HepG2 (cell line): ENCODE results near the gene CFAP61. TPM values are rescaled to one million over a fixed set of nuclear protein-coding genes. Genes with fewer than 3 reads are reported as not detected.

ENCODE experiments used
- ADNP ChIP-seq: sonication (generic); formaldehyde crosslinking; IDR thresholded peaks from 2 replicates; pipeline ENCODE4 v1.4.0; 2020; ENCODE audit warnings: missing genetic modification reagents
- ARHGAP35 ChIP-seq: sonication (generic); formaldehyde crosslinking; IDR thresholded peaks from 2 replicates; pipeline ENCODE4 v1.9.0; 2022; ENCODE audit warnings: mild to moderate bottlenecking, inconsistent platforms, moderate library complexity, missing genetic modification reagents, borderline replicate concordance
- CCDC6 ChIP-seq: sonication (generic); formaldehyde crosslinking; IDR thresholded peaks from 2 replicates; pipeline ENCODE4 v1.8.1; 2022; ENCODE audit warnings: mild to moderate bottlenecking, missing genetic modification reagents, moderate library complexity
- EED ChIP-seq: sonication (generic); formaldehyde crosslinking; IDR thresholded peaks from 2 replicates; pipeline ENCODE4 v1.5.0; 2020; ENCODE audit warnings: mild to moderate bottlenecking, missing genetic modification reagents
- GLI4 ChIP-seq: sonication (generic); formaldehyde crosslinking; IDR thresholded peaks from 2 replicates; pipeline ENCODE4 v1.5.1; 2020; ENCODE audit warnings: missing genetic modification reagents, mild to moderate bottlenecking, moderate library complexity, borderline replicate concordance
- GPBP1L1 ChIP-seq: sonication (generic); formaldehyde crosslinking; IDR thresholded peaks from 2 replicates; pipeline ENCODE4 v1.5.0; 2020; ENCODE audit warnings: mild to moderate bottlenecking, missing genetic modification reagents
- HMGA1 ChIP-seq: sonication (generic); formaldehyde crosslinking; conservative IDR thresholded peaks from 2 replicates; pipeline ENCODE4 v1.4.0; 2020; ENCODE audit warnings: missing genetic modification reagents
- HOMEZ ChIP-seq: IDR thresholded peaks from 2 replicates; pipeline ENCODE4 v1.6.1; 2016; ENCODE audit warnings: low read depth
- KDM5B ChIP-seq: sonication (generic); formaldehyde crosslinking; IDR thresholded peaks from 2 replicates; pipeline ENCODE4 v1.4.0; 2020; ENCODE audit warnings: missing genetic modification reagents, mild to moderate bottlenecking, borderline replicate concordance
- TAF15 ChIP-seq: fragments of 200-400 bp; formaldehyde crosslinking; IDR thresholded peaks from one replicate; pipeline ENCODE4 v1.6.1; 2018; ENCODE audit warnings: mild to moderate bottlenecking, low read depth, low read length; ENCODE audit not compliant: poor library complexity, severe bottlenecking
- ZFP90 ChIP-seq: sonication (generic); formaldehyde crosslinking; IDR thresholded peaks from 2 replicates; pipeline ENCODE4 v1.8.0; 2022; ENCODE audit warnings: missing genetic modification reagents, mild to moderate bottlenecking, inconsistent platforms, borderline replicate concordance
- ZGPAT ChIP-seq: IDR thresholded peaks from 2 replicates; pipeline ENCODE4 v1.6.1; 2016; ENCODE audit warnings: mild to moderate bottlenecking
- ZMAT5 ChIP-seq: sonication (generic); formaldehyde crosslinking; IDR thresholded peaks from 2 replicates; pipeline ENCODE4 v1.5.0; 2020; ENCODE audit warnings: mild to moderate bottlenecking, low read depth, missing genetic modification reagents, borderline replicate concordance
- ZNF441 ChIP-seq: sonication (generic); formaldehyde crosslinking; IDR thresholded peaks from 2 replicates; pipeline ENCODE4 v1.7.0; 2021; ENCODE audit warnings: missing genetic modification reagents, borderline replicate concordance
- ZNF484 ChIP-seq: sonication (generic); formaldehyde crosslinking; IDR thresholded peaks from 2 replicates; pipeline ENCODE4 v1.5.1; 2020; ENCODE audit warnings: mild to moderate bottlenecking, low read depth, missing genetic modification reagents, borderline replicate concordance
- ZNF609 ChIP-seq: sonication (generic); formaldehyde crosslinking; IDR thresholded peaks from 2 replicates; pipeline ENCODE4 v1.4.0; 2020; ENCODE audit warnings: mild to moderate bottlenecking, missing genetic modification reagents, borderline replicate concordance
- ZNF670 ChIP-seq: sonication (generic); formaldehyde crosslinking; IDR thresholded peaks from 2 replicates; pipeline ENCODE4 v1.8.0; 2022; ENCODE audit warnings: mild to moderate bottlenecking, missing genetic modification reagents, borderline replicate concordance
- ZNF891 ChIP-seq: sonication (generic); formaldehyde crosslinking; IDR thresholded peaks from 2 replicates; pipeline ENCODE4 v1.5.0; 2020; ENCODE audit warnings: mild to moderate bottlenecking, missing genetic modification reagents
- polyA plus RNA-seq, 8 experiments: library from polyadenylated mRNA; depleted of rRNA in 3 of 8; stranded (reverse) in 7 of 8; unstranded in 1 of 8; fragments of >200 nt; fragmentation: Illumina TruSeq in 4 of 8; extraction: Trizol in 4 of 8; gene quantifications; 2 replicates each; pipeline versions ENCODE4 v1.2.1 to v1.2.3, GENCODE V29; 2011 to 2016; ENCODE audit warnings: low read depth in 4 of 8, missing spikeins in 1 of 8, mixed read lengths in 1 of 8; ENCODE audit not compliant: insufficient read depth in 1 of 8
- total RNA-seq, 5 experiments: library from RNA; depleted of rRNA; stranded (reverse); fragments of >200 nt; fragmentation: Illumina TruSeq; extraction: Trizol; gene quantifications; 2 replicates each; pipeline ENCODE4 v1.2.3, GENCODE V29; 2016; ENCODE audit warnings: low read depth in 1 of 5

The CFAP61 gene
- total and polyA plus RNA-seq, 2 of the 13 experiments (the other 11 are each of a cell fraction or from before 2014, with no cell fraction given): 0.27 TPM; not detected in 1

GRCh38 chr20:20017001-20017843 is 35.1 kb upstream of the CFAP61 start, which contains the start of gene NAA20 (continued):
- TF ChIP-seq HOMEZ: peak; percentile 84
- TF ChIP-seq ZNF484 (CRISPR knock-in tag): no peak; the same call in 1 of the 2 replicates
- peak; percentile 98; the same call in 1 of the 2 replicates for TF ChIP-seq ZNF670 (CRISPR knock-in tag)
- peak; percentile 99 for TF ChIP-seq ZGPAT (CRISPR knock-in tag)
- peak; percentile 29; the same call in 1 of the 2 replicates for TF ChIP-seq ZNF891
- peak; percentile 93 for TF ChIP-seq TAF15
- peak; percentile 68 for TF ChIP-seq EED
- TF ChIP-seq HMGA1 (CRISPR knock-in tag): no peak
- TF ChIP-seq KDM5B (CRISPR knock-in tag): peak; percentile 100
- TF ChIP-seq GLI4 (CRISPR knock-in tag): peak; percentile 97; the same call in 1 of the 2 replicates
- peak; percentile 95 for TF ChIP-seq ZNF441 (CRISPR knock-in tag)
- TF ChIP-seq CCDC6: peak; percentile 89; the same call in 1 of the 2 replicates
- no peak for TF ChIP-seq GPBP1L1 (CRISPR knock-in tag)
- peak; percentile 26; the same call in 1 of the 2 replicates for TF ChIP-seq ZMAT5 (CRISPR knock-in tag)
- TF ChIP-seq ZFP90 (CRISPR knock-in tag): peak; percentile 43; the same call in 1 of the 2 replicates
- TF ChIP-seq ARHGAP35 (CRISPR knock-in tag): peak; percentile 98
- peak; percentile 82; the same call in 1 of the 2 replicates for TF ChIP-seq ZNF609 (CRISPR knock-in tag)
- no peak; the same call in 1 of the 2 replicates for TF ChIP-seq ADNP (CRISPR knock-in tag)
